DMS 273 (cell line): Measurements from ENCODE around the gene PRSS23.
A peak's percentile ranks its signal among the peaks of the same experiment; 100 is the strongest.

Experiments used
- DNase-seq: peaks from one replicate; lab custom pipeline; 2025; ENCODE audit not compliant: unreplicated experiment; lab: John Stamatoyannopoulos, UW

Gene PRSS23

DNA sequence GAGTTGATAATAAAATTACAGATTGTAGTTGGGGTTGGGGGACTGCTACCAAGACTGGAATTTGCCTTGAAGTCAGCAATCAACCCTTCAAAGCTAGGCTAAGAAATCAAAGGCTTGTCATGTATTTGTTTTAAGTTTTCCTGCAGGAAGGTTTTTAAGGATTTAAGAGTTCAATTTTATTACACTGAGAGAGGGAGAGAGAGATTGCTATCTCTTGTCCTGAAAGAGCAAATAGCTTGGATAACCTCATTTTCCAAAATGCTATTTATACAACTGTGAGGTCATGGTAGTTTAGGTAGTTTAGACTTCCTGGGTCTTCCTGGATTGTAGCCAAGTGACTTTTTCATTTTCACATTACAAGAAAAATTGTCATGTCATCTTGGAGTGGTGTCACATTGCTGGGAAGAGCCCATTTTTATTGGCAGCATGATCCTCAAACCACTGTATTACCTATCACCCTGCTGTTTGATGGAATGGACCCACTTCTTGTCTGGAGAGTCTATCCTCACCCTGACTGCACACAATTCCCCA lies 10.1 kb upstream of the PRSS23 start:
- no peak for DNase-seq

DNA sequence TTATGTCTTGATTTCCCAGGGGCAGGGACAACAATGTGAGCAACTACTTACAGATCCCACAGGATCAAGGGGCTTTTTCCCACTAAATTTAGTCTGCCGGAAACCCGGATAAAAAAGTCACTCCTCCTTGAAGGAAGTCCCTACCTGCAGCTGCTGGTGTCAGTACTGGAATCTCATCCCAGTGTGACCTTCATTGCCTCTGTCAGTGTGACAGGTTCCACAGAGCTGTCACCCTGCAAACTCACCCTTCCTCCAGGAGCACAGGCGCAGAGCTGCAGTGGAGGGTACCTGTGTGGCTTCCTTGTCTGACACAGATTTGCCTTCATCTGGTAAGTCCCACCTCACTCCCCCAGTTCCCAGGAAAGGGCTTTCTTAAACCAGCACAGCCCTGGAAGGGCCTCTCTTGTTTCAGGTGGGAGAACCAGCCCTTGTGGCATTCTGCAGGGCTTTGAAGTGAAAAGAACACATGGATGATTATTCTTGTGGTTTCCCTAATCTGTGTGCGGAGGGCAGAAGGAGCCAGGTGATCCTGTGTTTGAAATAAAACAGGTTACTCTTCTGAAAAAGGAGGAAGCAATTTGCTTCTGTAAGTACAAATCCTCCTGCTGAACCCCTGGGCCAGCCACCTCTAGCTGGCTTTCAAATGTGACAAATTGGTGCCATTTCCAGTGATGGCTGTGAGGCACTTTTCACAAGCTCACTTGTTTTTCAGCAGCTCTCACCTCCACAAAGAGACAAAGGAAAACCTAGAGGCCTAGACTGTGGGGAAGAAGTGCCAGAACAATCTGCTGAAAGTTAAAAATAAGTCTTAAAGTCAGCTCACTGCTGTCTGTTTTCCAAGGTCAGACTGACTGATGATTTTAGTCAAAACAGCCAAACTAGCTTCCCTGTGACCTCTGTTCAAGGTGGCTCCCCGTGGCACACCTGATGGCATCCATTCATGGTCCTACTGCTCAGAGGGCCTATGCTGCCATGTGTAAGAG lies 9.2 kb upstream of the PRSS23 start:
- no peak for DNase-seq

DNA sequence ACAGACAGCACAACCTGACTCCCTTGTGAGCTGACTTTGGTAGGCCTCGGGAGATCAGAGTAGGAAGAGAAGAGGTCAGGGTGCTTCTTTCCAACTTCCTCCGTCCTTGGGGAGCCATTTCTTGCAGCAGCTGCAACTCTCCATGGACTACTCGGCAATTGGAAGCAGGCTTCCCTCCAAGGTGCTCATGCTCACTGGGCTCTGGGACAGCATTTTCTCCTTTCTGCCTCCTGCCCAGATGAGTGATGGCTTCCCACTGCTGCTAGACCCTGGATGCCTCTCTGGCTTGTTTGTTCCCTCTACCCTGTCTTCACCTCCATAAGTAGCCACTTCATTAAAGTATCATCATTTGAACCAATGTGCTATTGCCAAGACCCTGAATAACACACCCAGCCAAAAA lies 8.2 kb upstream of the PRSS23 start:
- no peak for DNase-seq

DNA sequence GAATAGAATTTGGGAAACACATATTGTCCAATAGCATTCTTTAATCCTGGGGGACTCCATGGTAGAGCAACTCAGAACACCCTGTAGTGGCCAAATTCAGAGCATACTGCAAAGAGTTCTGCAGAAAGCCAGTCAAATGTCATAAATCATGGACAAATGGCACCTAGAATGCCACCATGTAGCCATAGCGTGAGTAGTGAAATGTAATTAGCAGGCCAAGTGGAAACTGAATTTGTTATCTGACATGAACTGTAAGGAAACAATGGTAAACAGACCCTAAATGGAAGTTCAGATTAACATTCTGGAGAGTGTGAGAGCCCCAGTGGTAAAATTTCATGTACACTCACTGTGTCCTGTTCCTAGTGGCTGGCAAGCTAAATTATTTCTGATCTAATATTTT lies 7.0 kb upstream of the PRSS23 start:
- no peak for DNase-seq

DNA sequence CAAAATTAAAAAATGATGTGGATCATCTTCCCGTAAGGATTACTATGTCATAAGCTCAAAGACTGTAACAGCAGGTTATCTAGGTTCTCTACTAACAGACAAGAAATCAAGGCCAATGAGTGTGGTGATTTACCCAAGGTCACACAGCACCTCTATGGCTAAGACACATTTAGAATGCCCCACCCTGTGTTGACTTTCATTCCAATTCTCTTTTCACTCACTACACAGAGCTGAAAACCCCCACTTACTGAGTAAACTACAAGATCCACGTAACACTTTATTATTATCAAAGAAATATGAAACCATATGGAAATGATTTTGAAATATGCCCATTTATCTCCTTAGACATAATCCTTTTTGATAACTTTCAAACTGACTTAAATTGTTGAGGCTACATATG lies 4.8 kb upstream of the PRSS23 start:
- no peak for DNase-seq

DNA sequence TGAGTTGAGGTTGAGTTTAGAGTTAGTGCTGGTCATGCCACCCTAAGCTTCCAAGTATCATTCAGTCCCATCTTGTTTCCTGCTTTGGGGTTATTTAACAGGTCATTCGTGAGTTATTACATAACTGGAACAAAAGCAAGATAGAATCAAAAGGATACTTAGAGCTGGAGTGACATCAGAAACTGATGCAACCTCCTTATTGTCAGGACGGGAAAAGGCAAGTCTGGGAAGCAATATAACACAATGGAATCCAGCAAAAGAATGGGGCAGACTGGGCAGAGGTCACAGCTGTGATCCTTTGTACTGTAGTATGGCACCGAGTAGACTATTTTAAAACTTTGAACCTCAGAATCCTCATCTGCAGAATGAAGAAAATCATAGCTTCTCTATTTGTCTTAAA lies 4.4 kb upstream of the PRSS23 start:
- no peak for DNase-seq

DNA sequence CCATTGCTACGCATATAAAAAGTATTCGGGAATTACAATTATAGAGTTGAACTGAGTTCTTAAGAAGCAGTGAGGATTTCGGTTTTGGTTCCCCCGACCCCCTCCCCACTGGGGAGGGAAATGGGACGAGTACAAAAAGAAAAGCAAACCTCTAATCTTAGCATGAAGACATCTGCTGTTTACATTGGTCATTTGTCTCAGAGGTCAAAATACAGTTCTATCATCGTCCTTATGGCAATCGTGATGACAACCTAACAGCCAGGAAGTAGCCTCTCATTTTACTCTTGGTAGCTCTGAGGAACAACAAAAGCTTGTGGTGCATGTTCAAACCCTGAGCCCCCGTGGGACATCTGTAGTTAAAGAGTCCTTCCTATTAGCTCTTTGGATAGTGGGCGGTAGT lies 3.2 kb upstream of the PRSS23 start:
- DNase-seq, result no peak

DNA sequence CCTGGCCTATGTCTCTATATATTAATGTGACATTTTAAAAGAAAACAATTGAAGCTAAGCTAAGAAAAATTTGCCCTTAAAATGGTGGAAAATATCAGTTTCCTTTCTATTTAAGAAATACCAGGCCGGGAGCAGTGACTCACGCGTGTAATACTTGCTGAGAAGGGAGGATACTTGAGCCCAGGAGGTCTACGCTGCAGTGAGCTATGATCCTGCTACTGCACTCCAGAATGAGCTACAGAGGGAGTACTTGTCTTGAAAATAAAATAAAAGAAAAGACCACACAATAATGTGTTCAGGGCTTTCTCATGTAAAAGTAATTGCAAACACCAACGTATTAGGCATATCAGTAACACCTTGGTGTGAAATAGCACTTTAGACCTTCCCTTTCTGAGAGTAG lies 1.4 kb upstream of the PRSS23 start:
- no peak for DNase-seq

DNA sequence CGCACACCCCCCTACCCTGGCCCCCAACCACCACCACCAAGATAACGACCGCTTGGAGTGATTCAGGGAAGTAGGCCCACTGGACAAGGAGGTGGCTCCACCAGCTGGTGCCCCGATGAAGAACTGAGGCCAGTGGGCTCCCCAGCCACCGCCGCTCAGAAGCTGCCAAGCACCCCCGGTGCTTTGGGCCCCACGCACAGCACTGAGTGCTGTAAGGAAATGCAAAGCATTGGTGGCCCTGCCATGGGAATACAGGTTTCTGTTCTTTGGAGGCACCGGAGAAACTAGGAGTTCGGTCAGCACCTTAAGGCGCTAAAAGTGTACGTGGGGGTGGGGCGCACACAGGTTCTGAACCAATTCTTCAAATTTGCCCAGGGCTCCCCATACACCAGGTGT lies 664 bp upstream of the PRSS23 start:
- peak; percentile 34 for DNase-seq

DNA sequence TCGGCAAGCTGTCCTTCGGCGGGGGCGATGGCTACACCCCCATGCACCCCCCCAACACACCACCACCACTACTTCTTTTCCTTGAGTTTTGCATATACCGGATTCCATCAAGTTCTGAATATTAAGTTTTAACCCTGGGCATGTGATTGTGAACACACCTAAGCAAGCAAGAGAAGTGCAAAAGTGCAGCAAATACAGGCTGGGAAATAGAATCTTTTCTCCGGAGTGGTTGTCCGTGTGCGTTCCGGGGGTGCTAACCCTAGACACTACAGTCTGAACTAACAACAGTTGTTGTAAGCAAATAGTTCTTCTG lies 574 bp downstream of the PRSS23 start:
- DNase-seq, result peak; percentile 31

DNA sequence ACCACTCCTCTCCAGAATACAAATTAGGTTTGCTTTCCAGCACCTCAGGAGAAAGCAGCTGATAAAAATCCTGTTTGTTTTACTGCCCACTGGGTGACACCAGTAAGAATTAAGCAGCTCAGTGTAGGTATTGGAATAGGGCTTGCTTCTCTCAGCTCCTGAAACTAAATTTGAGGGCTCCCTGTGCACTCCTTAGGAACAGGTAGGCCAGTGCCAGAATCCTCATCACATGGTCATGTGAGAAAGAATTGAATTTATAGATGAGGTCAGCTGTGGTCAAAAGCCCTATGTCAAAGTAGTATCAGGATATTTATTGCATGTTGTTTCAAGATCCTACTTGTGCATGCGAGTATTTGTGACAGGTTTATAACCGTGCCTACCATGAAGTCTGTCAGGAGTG lies 1.0 kb downstream of the PRSS23 start:
- peak; percentile 15 for DNase-seq

DNA sequence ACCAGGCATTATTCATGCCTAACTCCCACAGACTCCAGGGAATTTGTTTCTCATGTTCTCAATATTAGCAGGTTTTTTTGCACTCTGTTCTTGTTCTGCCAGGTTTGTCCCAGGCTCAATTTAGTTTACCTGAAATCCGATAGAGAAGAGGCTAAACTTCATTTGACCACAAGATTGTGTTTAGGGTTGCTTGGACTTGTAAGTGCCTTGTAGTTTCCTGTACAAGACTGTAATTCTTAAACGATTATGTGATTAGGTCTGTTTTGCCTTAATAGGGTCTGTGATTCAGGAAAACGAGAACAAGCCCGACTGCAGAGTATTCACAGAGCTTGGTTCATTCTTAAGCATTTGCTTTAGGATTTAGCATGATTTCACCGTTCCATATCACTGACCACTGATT lies 1.8 kb downstream of the PRSS23 start:
- DNase-seq, result no peak

DNA sequence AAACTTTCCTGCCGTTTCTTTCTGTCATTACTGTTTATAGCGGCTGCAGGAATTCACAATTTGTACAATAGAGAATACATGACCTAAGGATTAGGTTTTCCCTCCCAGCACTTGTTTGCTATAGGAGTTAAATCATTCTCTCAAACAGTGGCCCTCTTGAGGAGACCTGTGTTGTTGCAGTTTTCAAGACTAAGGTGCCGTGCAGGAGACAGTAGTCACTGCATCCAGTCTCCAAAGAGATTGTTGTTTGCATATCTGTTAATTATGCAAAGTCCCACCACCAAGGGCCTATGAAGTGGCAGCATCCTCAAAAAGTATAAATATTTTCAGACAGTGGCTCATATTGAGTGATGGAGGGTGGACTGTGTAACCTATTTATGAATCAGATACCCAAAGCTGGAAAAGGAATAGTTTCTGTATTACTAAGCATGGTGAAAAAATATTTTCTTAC lies 2.3 kb downstream of the PRSS23 start:
- peak; percentile 54 for DNase-seq

DNA sequence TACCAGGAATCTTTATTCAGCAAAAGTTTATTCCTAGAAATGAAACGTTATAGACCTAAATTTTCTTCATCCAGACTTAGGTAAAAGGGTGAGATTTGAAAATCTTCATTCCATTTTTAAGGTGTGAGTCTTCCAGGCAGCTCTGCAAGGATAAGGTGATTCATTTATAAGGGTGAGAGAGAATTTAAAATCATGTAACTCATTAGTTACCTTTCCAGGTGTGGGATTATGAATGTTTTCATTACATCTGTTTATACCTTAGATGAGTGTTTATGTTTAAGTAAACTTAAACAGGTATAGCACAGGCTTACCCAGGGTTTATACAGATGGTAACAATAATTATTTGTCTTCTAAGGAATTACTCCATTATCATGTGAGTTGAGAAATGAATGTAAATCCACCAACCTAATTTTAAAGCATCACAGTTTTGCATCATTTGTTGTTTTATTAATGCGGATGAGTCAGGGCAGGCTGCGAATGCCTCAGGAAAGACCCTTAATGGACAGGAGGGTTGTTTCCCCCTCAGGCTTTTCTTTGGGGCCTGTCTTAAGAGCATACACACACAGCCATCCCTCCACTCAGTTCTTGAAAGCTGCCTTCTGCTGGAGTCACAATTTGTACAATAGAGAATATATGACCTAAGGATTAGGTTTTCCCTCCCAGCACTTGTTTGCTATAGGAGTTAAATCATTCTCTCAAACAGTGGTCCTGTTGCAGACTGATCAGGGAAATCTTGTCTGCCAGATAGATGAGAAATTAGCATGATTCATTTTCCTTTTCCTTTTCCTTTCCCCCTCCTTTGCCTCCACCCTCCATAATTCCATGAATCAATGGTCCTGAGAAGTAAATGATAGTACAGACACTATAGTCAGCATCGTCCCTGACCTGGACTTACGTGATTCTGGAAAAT lies 3.0 kb downstream of the PRSS23 start:
- DNase-seq, result no peak

DNA sequence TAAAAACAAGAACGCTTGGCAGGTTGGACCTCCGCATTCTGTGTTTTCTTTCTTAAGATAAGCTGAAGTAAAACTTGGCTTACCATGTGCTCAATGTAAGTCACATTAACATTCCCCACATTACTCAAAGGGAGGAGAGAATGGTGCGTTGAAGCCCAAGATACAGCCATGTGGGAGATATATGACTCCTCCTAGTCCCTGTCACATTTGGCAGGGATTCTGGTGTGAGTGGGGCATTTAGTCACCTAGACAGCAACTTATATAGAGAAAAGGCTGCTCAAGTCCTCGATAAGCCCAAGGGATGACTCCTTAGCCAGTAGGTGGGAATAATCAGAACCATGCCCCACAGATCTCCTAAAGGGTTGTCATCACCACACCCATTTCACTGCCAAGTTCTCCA lies 4.6 kb downstream of the PRSS23 start:
- DNase-seq, result no peak

DNA sequence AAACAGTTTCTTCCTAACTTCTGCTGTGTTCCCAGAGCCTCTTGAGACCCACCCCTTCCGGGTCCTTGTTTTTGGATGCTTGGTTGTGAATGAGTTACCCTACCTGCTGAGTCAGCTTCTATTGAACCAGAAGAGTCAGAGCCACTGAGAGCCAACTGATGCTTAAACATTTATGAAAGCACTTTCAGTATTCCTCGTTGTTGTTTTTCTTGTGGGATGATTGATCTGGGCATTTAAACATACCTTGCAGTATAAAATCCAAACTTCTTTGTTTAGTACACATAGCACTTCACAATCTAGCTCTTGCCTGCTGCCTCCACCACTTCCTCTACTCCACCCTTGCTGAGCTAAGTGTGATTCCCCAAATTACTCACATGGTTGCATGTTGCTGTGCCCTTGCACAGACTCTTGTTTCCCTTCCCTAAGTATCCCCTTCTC lies 5.5 kb downstream of the PRSS23 start:
- no peak for DNase-seq

DNA sequence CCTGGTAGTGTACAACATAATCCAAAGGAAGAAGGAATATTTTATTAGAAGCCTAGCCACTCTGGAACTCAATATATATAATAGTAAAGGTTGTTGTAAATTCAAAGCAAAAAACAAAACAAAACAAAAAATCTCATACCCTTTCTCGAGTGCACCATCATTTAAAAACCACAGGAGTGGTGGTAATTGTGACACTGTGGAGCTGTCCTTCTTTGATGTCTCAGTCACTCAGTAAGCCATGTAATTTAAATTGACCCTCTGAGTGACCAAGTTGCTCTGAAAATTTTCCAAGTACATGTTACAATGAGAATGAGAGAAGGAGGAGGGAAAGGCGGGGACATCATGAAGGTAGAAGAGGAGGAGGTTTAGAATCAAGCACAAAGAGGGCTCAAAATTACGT lies 6.6 kb downstream of the PRSS23 start:
- no peak for DNase-seq

DNA sequence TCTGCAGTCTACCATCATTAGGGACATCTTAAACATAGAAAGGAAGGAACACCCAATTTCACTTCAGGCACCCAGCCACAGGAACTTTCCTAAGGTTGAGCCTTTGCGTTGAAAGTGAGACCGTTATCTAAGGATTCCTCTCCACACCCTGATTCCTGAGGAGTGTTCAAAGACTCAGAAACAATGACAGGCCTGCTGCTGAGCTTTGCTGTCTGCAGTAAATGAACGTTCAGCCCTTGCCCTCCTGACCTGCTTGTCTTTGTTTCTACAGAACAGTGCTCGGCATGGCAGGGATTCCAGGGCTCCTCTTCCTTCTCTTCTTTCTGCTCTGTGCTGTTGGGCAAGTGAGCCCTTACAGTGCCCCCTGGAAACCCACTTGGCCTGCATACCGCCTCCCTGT lies 7.0 kb downstream of the PRSS23 start:
- no peak for DNase-seq

DNA sequence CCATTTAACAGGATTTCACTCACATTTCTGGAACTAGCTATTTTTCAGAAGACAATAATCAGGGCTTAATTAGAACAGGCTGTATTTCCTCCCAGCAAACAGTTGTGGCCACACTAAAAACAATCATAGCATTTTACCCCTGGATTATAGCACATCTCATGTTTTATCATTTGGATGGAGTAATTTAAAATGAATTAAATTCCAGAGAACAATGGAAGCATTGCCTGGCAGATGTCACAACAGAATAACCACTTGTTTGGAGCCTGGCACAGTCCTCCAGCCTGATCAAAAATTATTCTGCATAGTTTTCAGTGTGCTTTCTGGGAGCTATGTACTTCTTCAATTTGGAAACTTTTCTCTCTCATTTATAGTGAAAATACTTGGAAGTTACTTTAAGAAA lies 9.2 kb downstream of the PRSS23 start:
- no peak for DNase-seq

DNA sequence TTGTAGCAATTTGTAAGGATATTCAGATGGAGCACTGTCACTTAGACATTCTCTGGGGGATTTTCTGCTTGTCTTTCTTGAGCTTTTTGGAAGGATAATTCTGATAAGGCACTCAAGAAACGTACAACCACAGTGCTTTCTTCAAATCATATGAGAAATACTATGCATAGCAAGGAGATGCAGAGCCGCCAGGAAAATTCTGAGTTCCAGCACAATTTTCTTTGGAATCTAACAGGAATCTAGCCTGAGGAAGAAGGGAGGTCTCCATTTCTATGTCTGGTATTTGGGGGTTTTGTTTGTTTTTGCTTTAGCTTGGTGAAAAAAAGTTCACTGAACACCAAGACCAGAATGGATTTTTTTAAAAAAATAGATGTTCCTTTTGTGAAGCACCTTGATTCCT lies 9.9 kb downstream of the PRSS23 start:
- no peak for DNase-seq

DNA sequence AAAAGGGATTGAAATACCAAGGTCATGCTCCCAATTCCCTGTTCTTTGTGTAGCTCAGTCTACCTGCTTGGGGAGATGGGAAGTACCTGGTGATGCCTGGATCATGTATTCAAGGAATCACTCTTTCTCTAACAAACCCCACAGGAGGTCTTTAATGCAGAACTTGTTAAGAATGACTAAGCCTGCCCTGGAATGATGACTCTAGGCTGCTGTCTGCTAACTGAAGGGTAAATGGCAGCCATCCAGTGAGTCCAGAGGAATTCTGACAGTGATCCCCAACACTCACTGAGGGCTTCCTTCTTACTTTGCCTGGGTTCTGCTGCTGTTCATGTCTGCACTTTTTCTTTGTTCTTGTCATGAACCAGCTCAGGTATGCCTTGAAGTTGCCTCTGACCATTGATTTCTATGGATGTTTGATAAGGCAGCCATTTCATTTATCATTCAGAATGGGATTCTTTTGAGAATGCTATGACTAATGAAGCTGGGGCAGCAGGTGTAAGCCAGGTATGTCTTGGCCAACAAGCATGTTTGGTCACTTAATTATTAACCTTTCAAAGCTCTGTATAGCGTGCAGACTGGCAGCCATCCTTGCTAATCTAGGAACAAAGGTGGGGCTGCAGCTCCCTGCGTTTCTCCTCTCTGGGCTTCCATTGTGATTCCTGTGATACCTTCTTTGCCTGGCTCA lies 11.4 kb downstream of the PRSS23 start:
- no peak for DNase-seq
